GM12878 (cell line): ENCODE results near the gene ZNF600. TPM values are rescaled to one million over a fixed set of nuclear protein-coding genes. Genes with fewer than 3 reads are reported as not detected.

ENCODE experiments used
- BCL11A ChIP-seq: IDR thresholded peaks from 2 replicates; pipeline ENCODE4 v1.6.1; 2011; ENCODE audit warnings: low read depth, low read length
- ETV6 ChIP-seq, 2 experiments: fragments of 450-650 bp in 1 of 2; IDR thresholded peaks in 1 of 2; conservative IDR thresholded peaks in 1 of 2; 2 replicates each; pipeline ENCODE4 v1.6.1; 2014; ENCODE audit warnings: antibody characterized with exemption in 1 of 2, borderline replicate concordance in 1 of 2, low read depth in 1 of 2, mild to moderate bottlenecking in 1 of 2, moderate library complexity in 1 of 2
- FOXK2 ChIP-seq: fragments of 450-650 bp; IDR thresholded peaks from 2 replicates; pipeline ENCODE4 v1.6.1; 2017; ENCODE audit warnings: mild to moderate bottlenecking, moderate library complexity
- GABPA ChIP-seq: IDR thresholded peaks from 2 replicates; pipeline ENCODE4 v1.6.1; 2014; ENCODE audit warnings: antibody characterized with exemption, low read depth, mild to moderate bottlenecking, inconsistent platforms
- NBN ChIP-seq: fragments of 450-650 bp; IDR thresholded peaks from 2 replicates; pipeline ENCODE4 v1.6.1; 2016
- NFIC ChIP-seq: IDR thresholded peaks from 2 replicates; pipeline ENCODE4 v1.6.1; 2012; ENCODE audit warnings: low read depth, mild to moderate bottlenecking, inconsistent platforms, low read length, moderate library complexity
- NFXL1 ChIP-seq: fragments of 450-650 bp; IDR thresholded peaks from 2 replicates; pipeline ENCODE4 v1.6.1; 2017; ENCODE audit warnings: antibody characterized with exemption, mild to moderate bottlenecking, borderline replicate concordance
- NFYA ChIP-seq: IDR thresholded peaks from 2 replicates; pipeline ENCODE4 v1.6.1; 2011; ENCODE audit warnings: low read depth, mild to moderate bottlenecking, low read length, improper control_type of control experiment, borderline replicate concordance
- SPI1 ChIP-seq: IDR thresholded peaks from 2 replicates; pipeline ENCODE4 v1.6.1; 2011; ENCODE audit warnings: low read depth, mild to moderate bottlenecking, low read length, moderate library complexity, borderline replicate concordance; ENCODE audit not compliant: insufficient read depth
- TCF7 ChIP-seq: IDR thresholded peaks from 2 replicates; pipeline ENCODE4 v1.6.1; 2014; ENCODE audit warnings: antibody characterized with exemption, borderline replicate concordance
- ZZZ3 ChIP-seq: IDR thresholded peaks from 2 replicates; pipeline ENCODE4 v1.6.1; 2011; ENCODE audit warnings: low read depth; ENCODE audit not compliant: control insufficient read depth, insufficient read length
- polyA plus RNA-seq, 11 experiments: library from polyadenylated mRNA; depleted of rRNA in 4 of 11; unstranded in 6 of 11; stranded (reverse) in 5 of 11; fragments of >200 nt; fragmentation: Nextera tagmentation in 4 of 11; fragmentation: Illumina TruSeq in 1 of 11; extraction: Ambion mirVana in 4 of 11; extraction: Trizol in 1 of 11; gene quantifications; 1 replicate in 1 of 11; 2 replicates in 10 of 11; pipeline versions ENCODE4 v1.2.1 to v1.2.3, GENCODE V29; 2011 to 2016; ENCODE audit warnings: inconsistent platforms in 2 of 11, missing spikeins in 2 of 11, low read depth in 1 of 11
- total RNA-seq, 4 experiments: library from RNA; depleted of rRNA in 3 of 4; stranded (reverse); fragments of >200 nt in 3 of 4; fragmentation: Illumina TruSeq in 1 of 4; extraction: Trizol in 1 of 4; gene quantifications; 2 replicates each; pipeline versions ENCODE4 v1.2.1 to v1.2.3, GENCODE V29; 2013 to 2021
- TF ChIP-seq, protein P1 (sequence below): IDR thresholded peaks from 2 replicates; pipeline ENCODE4 v1.6.1; 2012; ENCODE audit warnings: improper control_type of control experiment, low read depth, low read length; ENCODE audit not compliant: insufficient replicate concordance
- TF ChIP-seq, protein P2 (sequence below): fragments of 450-650 bp; IDR thresholded peaks from 2 replicates; pipeline ENCODE4 v1.6.1; 2017; ENCODE audit warnings: borderline replicate concordance
- TF ChIP-seq, protein P3 (sequence below): IDR thresholded peaks from 2 replicates; pipeline ENCODE4 v1.6.1; 2012; ENCODE audit warnings: low read depth, low read length, improper control_type of control experiment
- TF ChIP-seq, protein P4 (sequence below): IDR thresholded peaks from 2 replicates; pipeline ENCODE4 v1.6.1; 2012; ENCODE audit warnings: low read depth, low read length, improper control_type of control experiment
- TF ChIP-seq, protein P5 (sequence below): fragments of 450-650 bp; IDR thresholded peaks from 2 replicates; pipeline ENCODE4 v1.6.1; 2017; ENCODE audit warnings: mild to moderate bottlenecking, moderate library complexity

The ZNF600 gene
- total and polyA plus RNA-seq, 10 of the 15 experiments (the other 5 are each of a cell fraction or from before 2014, with no cell fraction given) = 9.5 to 25.6 (median 11.9) TPM

DNA sequence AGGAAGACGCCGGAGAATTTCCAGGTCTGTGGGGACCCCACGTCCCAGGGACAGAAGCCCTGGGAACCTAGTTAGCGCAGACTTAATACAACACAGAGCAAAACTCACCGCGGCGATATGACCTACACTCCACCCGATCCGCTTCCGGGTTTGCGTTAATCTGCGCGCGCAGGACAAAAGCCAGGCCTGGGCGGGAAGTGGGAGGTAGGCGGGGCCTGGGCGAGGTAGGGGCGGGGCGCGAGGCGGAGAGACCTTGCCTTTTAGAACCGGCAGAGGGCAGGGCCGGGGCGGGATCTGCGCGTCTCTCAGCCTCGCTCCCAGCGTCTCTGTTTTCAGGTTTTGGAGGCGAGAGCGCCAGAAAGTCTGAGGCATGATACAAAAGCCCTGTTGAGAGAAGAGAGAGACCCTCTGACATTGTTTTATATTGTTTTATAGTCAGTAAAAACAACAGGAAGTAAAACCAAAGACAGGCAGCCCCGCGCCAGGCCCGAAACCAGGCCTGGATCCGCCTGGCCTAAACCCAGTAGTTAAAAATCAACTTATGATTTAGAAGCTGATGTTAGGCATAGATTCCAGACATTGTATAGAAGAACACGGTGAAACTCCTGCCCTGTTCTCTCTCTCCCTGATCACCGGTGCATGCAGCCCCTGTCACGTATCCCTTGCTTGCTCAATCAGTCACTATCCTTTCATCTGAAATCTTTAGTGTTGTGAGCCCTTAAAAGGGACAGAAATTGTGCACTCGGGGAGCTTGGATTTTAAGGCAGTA lies 51.5 kb downstream of the ZNF600 start, which contains the start of gene ZNF611 (continued):
- TF ChIP-seq, protein P1, sequence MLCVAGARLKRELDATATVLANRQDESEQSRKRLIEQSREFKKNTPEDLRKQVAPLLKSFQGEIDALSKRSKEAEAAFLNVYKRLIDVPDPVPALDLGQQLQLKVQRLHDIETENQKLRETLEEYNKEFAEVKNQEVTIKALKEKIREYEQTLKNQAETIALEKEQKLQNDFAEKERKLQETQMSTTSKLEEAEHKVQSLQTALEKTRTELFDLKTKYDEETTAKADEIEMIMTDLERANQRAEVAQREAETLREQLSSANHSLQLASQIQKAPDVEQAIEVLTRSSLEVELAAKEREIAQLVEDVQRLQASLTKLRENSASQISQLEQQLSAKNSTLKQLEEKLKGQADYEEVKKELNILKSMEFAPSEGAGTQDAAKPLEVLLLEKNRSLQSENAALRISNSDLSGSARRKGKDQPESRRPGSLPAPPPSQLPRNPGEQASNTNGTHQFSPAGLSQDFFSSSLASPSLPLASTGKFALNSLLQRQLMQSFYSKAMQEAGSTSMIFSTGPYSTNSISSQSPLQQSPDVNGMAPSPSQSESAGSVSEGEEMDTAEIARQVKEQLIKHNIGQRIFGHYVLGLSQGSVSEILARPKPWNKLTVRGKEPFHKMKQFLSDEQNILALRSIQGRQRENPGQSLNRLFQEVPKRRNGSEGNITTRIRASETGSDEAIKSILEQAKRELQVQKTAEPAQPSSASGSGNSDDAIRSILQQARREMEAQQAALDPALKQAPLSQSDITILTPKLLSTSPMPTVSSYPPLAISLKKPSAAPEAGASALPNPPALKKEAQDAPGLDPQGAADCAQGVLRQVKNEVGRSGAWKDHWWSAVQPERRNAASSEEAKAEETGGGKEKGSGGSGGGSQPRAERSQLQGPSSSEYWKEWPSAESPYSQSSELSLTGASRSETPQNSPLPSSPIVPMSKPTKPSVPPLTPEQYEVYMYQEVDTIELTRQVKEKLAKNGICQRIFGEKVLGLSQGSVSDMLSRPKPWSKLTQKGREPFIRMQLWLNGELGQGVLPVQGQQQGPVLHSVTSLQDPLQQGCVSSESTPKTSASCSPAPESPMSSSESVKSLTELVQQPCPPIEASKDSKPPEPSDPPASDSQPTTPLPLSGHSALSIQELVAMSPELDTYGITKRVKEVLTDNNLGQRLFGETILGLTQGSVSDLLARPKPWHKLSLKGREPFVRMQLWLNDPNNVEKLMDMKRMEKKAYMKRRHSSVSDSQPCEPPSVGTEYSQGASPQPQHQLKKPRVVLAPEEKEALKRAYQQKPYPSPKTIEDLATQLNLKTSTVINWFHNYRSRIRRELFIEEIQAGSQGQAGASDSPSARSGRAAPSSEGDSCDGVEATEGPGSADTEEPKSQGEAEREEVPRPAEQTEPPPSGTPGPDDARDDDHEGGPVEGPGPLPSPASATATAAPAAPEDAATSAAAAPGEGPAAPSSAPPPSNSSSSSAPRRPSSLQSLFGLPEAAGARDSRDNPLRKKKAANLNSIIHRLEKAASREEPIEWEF = no peak
- TF ChIP-seq NFIC (no peak), BCL11A (no peak), NFYA (no peak), NFXL1 (no peak), GABPA (0 out of 2 replicates have a peak, but pooled peaks have one; percentile 21), TCF7 (no peak), ZZZ3 (no peak), FOXK2 (no peak), SPI1 (peak; percentile 62; the same call in 1 of the 2 replicates), ETV6 (conservative IDR thresholded peaks at IDR 0.05 in 1 of 2, IDR thresholded peaks at IDR 0.05 in 1 of 2; ENCODE audit: borderline replicate concordance in 1 of 2, low read depth in 1 of 2) (no peak), NBN (no peak)
- TF ChIP-seq, protein P2, sequence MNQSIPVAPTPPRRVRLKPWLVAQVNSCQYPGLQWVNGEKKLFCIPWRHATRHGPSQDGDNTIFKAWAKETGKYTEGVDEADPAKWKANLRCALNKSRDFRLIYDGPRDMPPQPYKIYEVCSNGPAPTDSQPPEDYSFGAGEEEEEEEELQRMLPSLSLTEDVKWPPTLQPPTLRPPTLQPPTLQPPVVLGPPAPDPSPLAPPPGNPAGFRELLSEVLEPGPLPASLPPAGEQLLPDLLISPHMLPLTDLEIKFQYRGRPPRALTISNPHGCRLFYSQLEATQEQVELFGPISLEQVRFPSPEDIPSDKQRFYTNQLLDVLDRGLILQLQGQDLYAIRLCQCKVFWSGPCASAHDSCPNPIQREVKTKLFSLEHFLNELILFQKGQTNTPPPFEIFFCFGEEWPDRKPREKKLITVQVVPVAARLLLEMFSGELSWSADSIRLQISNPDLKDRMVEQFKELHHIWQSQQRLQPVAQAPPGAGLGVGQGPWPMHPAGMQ = no peak
- TF ChIP-seq, protein P3, sequence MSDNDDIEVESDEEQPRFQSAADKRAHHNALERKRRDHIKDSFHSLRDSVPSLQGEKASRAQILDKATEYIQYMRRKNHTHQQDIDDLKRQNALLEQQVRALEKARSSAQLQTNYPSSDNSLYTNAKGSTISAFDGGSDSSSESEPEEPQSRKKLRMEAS = no peak
- TF ChIP-seq, protein P4, sequence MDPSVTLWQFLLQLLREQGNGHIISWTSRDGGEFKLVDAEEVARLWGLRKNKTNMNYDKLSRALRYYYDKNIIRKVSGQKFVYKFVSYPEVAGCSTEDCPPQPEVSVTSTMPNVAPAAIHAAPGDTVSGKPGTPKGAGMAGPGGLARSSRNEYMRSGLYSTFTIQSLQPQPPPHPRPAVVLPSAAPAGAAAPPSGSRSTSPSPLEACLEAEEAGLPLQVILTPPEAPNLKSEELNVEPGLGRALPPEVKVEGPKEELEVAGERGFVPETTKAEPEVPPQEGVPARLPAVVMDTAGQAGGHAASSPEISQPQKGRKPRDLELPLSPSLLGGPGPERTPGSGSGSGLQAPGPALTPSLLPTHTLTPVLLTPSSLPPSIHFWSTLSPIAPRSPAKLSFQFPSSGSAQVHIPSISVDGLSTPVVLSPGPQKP = no peak
- TF ChIP-seq, protein P5, sequence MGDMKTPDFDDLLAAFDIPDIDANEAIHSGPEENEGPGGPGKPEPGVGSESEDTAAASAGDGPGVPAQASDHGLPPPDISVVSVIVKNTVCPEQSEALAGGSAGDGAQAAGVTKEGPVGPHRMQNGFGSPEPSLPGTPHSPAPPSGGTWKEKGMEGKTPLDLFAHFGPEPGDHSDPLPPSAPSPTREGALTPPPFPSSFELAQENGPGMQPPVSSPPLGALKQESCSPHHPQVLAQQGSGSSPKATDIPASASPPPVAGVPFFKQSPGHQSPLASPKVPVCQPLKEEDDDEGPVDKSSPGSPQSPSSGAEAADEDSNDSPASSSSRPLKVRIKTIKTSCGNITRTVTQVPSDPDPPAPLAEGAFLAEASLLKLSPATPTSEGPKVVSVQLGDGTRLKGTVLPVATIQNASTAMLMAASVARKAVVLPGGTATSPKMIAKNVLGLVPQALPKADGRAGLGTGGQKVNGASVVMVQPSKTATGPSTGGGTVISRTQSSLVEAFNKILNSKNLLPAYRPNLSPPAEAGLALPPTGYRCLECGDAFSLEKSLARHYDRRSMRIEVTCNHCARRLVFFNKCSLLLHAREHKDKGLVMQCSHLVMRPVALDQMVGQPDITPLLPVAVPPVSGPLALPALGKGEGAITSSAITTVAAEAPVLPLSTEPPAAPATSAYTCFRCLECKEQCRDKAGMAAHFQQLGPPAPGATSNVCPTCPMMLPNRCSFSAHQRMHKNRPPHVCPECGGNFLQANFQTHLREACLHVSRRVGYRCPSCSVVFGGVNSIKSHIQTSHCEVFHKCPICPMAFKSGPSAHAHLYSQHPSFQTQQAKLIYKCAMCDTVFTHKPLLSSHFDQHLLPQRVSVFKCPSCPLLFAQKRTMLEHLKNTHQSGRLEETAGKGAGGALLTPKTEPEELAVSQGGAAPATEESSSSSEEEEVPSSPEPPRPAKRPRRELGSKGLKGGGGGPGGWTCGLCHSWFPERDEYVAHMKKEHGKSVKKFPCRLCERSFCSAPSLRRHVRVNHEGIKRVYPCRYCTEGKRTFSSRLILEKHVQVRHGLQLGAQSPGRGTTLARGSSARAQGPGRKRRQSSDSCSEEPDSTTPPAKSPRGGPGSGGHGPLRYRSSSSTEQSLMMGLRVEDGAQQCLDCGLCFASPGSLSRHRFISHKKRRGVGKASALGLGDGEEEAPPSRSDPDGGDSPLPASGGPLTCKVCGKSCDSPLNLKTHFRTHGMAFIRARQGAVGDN = no peak
